Caco-2 (cell line): ENCODE results near the gene ACSS1. TPM values are rescaled to one million over a fixed set of nuclear protein-coding genes. Genes with fewer than 3 reads are reported as not detected.

Experiments
- BruUV-seq: library from RNA; stranded (reverse); fragments of 400-500 nt; replicated peaks from 2 replicates; lab custom pipeline; 2021; lab: Mats Ljungman, UMichigan
- CTCF ChIA-PET: fragments of 300-600 bp; sonication (Branson Sonifier 250); formaldehyde crosslinking; loops from one replicate; lab custom pipeline; 2022; ENCODE audit warnings: antibody characterized with exemption; lab: Charles Lee
- POLR2A ChIA-PET: fragments of 300-600 bp; sonication (Branson Sonifier 250); formaldehyde crosslinking; loops from one replicate; lab custom pipeline; 2022; ENCODE audit warnings: antibody characterized with exemption; lab: Charles Lee
- DNase-seq, 2 experiments: peaks; one replicate each; pipeline versions ENCODE4 v3.0.0 to v3.0.0-alpha.2; 2020 to 2022
- H3K27me3 ChIP-seq: replicated peaks from 2 replicates; pipeline ENCODE4 v1.6.0; 2011; ENCODE audit warnings: low read length; ENCODE audit not compliant: control insufficient read depth, insufficient read depth
- H3K36me3 ChIP-seq: 2 replicates; pipeline ENCODE4 v1.5.1; 2011; ENCODE audit warnings: low read length; ENCODE audit not compliant: control insufficient read depth, insufficient read depth
- H3K4me1 ChIP-seq: fragments of 250-450 bp; sonication (Bioruptor Pico); 2 replicates; pipeline ENCODE4 v1.5.1; 2020; ENCODE audit warnings: mild to moderate bottlenecking
- H3K4me3 ChIP-seq: 2 replicates; pipeline ENCODE4 v1.5.1; 2011; ENCODE audit warnings: low read depth, mild to moderate bottlenecking, control low read depth, low read length
- H3K9me3 ChIP-seq: fragments of 250-450 bp; sonication (Bioruptor Pico); 2 replicates; pipeline ENCODE4 v1.5.1; 2020; ENCODE audit warnings: mild to moderate bottlenecking, moderate library complexity
- H3K27ac Mint-ChIP-seq: one replicate; pipeline ENCODE4 v1.8.0; 2022; ENCODE audit warnings: mixed read lengths; ENCODE audit not compliant: unreplicated experiment
- H3K27me3 Mint-ChIP-seq: one replicate; pipeline ENCODE4 v1.8.0; 2022; ENCODE audit warnings: mixed read lengths; ENCODE audit not compliant: insufficient read depth, unreplicated experiment
- H3K36me3 Mint-ChIP-seq: one replicate; pipeline ENCODE4 v1.8.0; 2022; ENCODE audit warnings: mild to moderate bottlenecking, mixed read lengths; ENCODE audit not compliant: insufficient read depth, unreplicated experiment
- H3K4me1 Mint-ChIP-seq: one replicate; pipeline ENCODE4 v1.8.0; 2022; ENCODE audit warnings: low read depth, mixed read lengths; ENCODE audit not compliant: unreplicated experiment
- H3K4me3 Mint-ChIP-seq: one replicate; pipeline ENCODE4 v1.8.0; 2022; ENCODE audit warnings: mild to moderate bottlenecking, moderate library complexity, mixed read lengths; ENCODE audit not compliant: unreplicated experiment
- H3K9me3 Mint-ChIP-seq: one replicate; pipeline ENCODE4 v1.8.0; 2022; ENCODE audit warnings: mixed read lengths; ENCODE audit not compliant: unreplicated experiment
- intact Hi-C: fragments of 100-400 bp; cut with micrococcal nuclease; formaldehyde crosslinking; loops from one replicate; pipeline ENCODE4 v1.10.0; 2022; ENCODE audit not compliant: unreplicated experiment
- total RNA-seq: library from RNA; stranded (reverse); gene quantifications from 2 replicates; pipeline ENCODE4 v1.2.3, GENCODE V29; 2022
- TF ChIP-seq, protein P1 (sequence below), 2 experiments: fragments of 200-600 bp in 1 of 2; IDR thresholded peaks; 1 replicate in 1 of 2; 2 replicates in 1 of 2; pipeline versions ENCODE4 v1.5.1 to v1.8.0; 2011 to 2022; ENCODE audit warnings: antibody characterized with exemption in 1 of 2, control low read depth in 1 of 2, inconsistent platforms in 1 of 2, low read depth in 1 of 2, low read length in 1 of 2, mild to moderate bottlenecking in 1 of 2, moderate library complexity in 1 of 2; ENCODE audit not compliant: insufficient read depth in 1 of 2, severe bottlenecking in 1 of 2, unreplicated experiment in 1 of 2

Gene ACSS1
- total RNA-seq, 1 experiment from 2014 or later = 113 TPM

DNA sequence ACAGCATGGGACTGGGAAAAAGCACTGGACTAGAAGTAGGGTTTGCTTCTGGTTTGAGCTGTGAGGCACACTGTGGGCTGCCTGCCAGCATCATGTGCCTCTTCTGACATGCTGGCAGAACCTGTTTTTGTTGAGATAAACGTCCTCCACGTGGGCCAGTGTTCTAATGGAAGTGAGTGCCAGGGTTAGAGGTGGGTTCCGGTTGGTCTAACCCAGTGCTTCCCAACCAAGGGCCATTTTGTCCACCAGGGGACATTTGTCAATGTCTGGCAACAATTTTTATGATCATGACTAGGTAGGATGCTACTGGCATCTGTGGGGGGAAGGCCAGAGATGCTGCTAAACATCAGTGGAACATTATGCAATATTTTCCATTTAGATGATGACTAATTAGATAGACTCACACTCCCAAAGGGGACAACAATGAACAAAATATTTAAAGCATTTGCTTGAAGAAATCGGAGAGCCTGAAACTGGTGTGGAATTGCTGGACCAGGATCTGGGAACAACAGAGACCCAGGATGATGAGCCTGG is 57.6 kb downstream of the ACSS1 start:
- no peaks in the 10 kb centered on the region for H3K27me3 Mint-ChIP-seq
- no peak overlapping the region for H3K4me3 Mint-ChIP-seq
- TF ChIP-seq, protein P1, sequence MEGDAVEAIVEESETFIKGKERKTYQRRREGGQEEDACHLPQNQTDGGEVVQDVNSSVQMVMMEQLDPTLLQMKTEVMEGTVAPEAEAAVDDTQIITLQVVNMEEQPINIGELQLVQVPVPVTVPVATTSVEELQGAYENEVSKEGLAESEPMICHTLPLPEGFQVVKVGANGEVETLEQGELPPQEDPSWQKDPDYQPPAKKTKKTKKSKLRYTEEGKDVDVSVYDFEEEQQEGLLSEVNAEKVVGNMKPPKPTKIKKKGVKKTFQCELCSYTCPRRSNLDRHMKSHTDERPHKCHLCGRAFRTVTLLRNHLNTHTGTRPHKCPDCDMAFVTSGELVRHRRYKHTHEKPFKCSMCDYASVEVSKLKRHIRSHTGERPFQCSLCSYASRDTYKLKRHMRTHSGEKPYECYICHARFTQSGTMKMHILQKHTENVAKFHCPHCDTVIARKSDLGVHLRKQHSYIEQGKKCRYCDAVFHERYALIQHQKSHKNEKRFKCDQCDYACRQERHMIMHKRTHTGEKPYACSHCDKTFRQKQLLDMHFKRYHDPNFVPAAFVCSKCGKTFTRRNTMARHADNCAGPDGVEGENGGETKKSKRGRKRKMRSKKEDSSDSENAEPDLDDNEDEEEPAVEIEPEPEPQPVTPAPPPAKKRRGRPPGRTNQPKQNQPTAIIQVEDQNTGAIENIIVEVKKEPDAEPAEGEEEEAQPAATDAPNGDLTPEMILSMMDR (IDR thresholded peaks at IDR 0.05; ENCODE audit: insufficient read depth in 1 of 2, low read depth in 1 of 2, low read length in 1 of 2, severe bottlenecking in 1 of 2, unreplicated experiment in 1 of 2) = no peak
- no TSS peak for BruUV-seq
- peaks cover 7% of the 10 kb centered on the region for H3K36me3 Mint-ChIP-seq
- intact Hi-C loops = no loop called here
- ChIA-PET CTCF (no interaction called here), POLR2A (no interaction called here)
- H3K9me3 Mint-ChIP-seq = peaks cover 14% of the 10 kb centered on the region
- no peaks in the 10 kb centered on the region for H3K4me1 ChIP-seq
- H3K4me1 Mint-ChIP-seq = no peaks in the 10 kb centered on the region
- H3K27ac Mint-ChIP-seq = no peak overlapping the region
- peak; percentile 38 to 58 for DNase-seq
- no peaks in the 10 kb centered on the region for H3K9me3 ChIP-seq
- no peaks in the 10 kb centered on the region for H3K27me3 ChIP-seq
- H3K4me3 ChIP-seq = no peak overlapping the region
- no peaks in the 10 kb centered on the region for H3K36me3 ChIP-seq

DNA sequence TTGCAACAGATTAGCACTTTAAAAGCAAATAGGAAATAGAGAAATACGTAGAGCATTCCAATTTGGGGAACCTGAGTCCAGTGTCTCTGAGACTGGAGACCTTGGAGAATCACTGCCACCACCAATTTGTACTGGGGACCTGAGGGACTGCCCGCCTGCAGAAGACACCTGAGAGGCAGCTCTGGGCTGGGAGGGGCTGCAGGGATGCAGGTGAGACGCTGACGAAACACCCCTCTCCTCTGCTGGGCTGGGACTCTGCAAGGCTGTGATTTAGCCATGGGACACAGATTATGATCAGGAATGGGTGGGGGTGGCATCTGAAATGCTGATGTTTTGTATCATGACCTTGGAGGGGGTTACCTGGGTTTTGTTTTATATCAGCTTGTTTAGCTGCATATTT is 58.4 kb downstream of the ACSS1 start:
- no peak overlapping the region for H3K4me3 Mint-ChIP-seq
- peaks cover 7% of the 10 kb centered on the region for H3K36me3 Mint-ChIP-seq
- H3K4me1 Mint-ChIP-seq = peaks cover 6% of the 10 kb centered on the region
- intact Hi-C loops = loop anchor here (10.0 kb wide), 1 partner anchor 405 kb away; the partner anchor contains the start of gene GINS1
- Histone ChIP-seq H3K9me3 (no peaks in the 10 kb centered on the region), H3K27me3 (no peaks in the 10 kb centered on the region), H3K4me3 (no peak overlapping the region), H3K36me3 (no peaks in the 10 kb centered on the region), H3K4me1 (peaks cover 7% of the 10 kb centered on the region)
- H3K9me3 Mint-ChIP-seq = peaks cover 14% of the 10 kb centered on the region
- DNase-seq = no peak
- H3K27ac Mint-ChIP-seq = no peak overlapping the region
- ChIA-PET POLR2A (no interaction called here), CTCF (interaction anchor here (1.4 to 2.1 kb wide), 2 partner anchors 66 to 69 kb away, joined by 3 to 9 read pairs; no protein-coding TSS in a partner anchor)
- no peaks in the 10 kb centered on the region for H3K27me3 Mint-ChIP-seq
- no TSS peak for BruUV-seq
- TF ChIP-seq, protein P1 (IDR thresholded peaks at IDR 0.05; ENCODE audit: insufficient read depth in 1 of 2, low read depth in 1 of 2, low read length in 1 of 2, severe bottlenecking in 1 of 2, unreplicated experiment in 1 of 2) = no peak

DNA sequence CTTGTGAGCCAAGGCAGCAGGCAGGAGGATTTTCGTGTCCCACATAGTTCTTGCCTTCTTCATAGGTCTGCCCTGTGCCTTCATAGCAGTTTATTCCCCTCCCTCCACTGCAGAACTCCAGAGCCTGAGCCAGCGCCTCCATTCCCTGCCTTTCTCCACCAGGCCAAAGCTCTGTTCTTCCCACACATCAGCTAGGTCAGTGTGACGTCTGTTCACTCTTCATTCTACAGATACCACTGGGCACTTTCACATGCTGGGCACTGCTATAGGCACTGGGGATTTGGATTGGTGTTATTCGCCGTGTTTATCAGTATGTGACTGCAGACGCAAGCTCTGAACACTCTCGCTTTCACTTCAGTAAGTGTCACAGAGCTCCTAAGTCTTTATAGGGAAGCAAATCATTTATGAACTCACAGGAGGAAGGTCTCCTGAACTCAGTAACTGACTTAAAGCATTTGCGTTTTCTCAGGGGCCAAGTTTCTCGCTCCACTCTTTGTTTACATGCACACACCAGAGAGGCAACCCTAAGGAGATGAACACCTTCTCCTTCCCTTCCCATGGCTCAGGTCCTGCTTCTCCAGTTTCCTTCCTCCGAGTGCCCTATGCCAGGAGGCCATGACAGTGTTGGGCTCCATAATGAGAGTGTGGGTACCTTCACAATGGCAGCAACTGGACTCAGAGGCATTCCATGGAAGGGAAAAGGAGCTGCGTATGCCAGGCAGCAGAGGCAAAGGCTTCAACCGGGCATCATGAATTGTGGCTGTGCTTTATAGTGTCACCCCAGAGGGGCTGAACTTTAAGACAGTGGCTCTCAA is 59.1 kb downstream of the ACSS1 start:
- Mint-ChIP-seq H3K36me3 (peaks cover 7% of the 10 kb centered on the region), H3K4me3 (no peak overlapping the region), H3K4me1 (peaks cover 12% of the 10 kb centered on the region), H3K9me3 (peaks cover 14% of the 10 kb centered on the region), H3K27me3 (no peaks in the 10 kb centered on the region), H3K27ac (no peak overlapping the region)
- Histone ChIP-seq H3K9me3 (no peaks in the 10 kb centered on the region), H3K36me3 (no peaks in the 10 kb centered on the region), H3K4me1 (peaks cover 15% of the 10 kb centered on the region), H3K4me3 (no peak overlapping the region), H3K27me3 (no peaks in the 10 kb centered on the region)
- POLR2A ChIA-PET = no interaction called here
- CTCF ChIA-PET = interaction anchor here (1.4 to 2.1 kb wide), 2 partner anchors 67 to 68 kb away, joined by 3 to 9 read pairs; no protein-coding TSS in a partner anchor
- intact Hi-C loops = loop anchor here (10.0 kb wide), 1 partner anchor 406 kb away; the partner anchor contains the start of gene GINS1
- no peak for DNase-seq
- BruUV-seq = no TSS peak
- TF ChIP-seq, protein P1 (IDR thresholded peaks at IDR 0.05; ENCODE audit: insufficient read depth in 1 of 2, low read depth in 1 of 2, low read length in 1 of 2, severe bottlenecking in 1 of 2, unreplicated experiment in 1 of 2) = no peak
